HG02943 (cell line): ENCODE results near the gene VPS25.

Source experiments
- ATAC-seq: cut with Tn5 transposase; IDR thresholded peaks from one replicate; pipeline ENCODE4 v1.9.1; 2021; ENCODE audit warnings: mild to moderate bottlenecking, low read depth, moderate library complexity; ENCODE audit not compliant: unreplicated experiment

VPS25 gene

DNA sequence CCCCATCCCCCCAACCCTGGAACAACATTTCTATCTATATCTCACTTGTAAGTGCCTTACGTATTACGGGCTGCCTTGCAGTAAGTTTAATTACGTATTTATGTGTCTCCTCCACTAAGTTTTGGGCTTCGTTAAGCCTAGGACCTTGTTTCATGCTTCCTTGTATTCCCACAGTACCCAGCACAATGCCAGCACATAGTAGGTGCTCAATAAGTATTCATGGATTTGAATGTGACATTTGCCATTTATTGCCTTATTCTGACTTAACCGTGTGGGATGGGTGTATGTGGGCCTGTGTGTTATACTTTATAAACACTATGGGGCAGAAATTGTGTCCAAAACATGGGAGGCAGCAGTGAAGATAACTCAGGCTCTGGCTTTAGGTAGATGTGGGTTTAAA lies 19.3 kb downstream of the VPS25 start:
- no peak for ATAC-seq

GRCh38 chr17:42795061-42795460 lies 21.8 kb downstream of the VPS25 start:
- no peak for ATAC-seq

DNA sequence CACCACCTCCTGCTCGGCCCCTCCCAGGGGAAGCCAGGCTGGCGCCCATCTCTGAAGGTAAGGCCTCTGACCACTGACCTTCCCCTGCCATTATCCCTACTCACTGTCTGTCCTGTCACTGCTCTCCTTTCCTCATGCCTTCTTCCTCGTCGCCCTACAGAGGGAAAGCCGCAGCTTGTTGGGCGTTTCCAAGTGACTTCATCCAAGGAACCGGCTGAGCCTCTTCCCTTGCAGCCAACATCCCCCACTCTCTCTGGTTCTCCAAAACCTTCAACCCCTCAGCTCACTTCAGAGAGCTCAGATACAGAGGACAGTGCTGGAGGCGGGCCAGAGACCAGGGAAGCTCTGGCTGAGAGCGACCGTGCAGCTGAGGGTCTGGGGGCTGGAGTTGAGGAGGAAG lies 22.2 kb downstream of the VPS25 start:
- no peak for ATAC-seq

DNA sequence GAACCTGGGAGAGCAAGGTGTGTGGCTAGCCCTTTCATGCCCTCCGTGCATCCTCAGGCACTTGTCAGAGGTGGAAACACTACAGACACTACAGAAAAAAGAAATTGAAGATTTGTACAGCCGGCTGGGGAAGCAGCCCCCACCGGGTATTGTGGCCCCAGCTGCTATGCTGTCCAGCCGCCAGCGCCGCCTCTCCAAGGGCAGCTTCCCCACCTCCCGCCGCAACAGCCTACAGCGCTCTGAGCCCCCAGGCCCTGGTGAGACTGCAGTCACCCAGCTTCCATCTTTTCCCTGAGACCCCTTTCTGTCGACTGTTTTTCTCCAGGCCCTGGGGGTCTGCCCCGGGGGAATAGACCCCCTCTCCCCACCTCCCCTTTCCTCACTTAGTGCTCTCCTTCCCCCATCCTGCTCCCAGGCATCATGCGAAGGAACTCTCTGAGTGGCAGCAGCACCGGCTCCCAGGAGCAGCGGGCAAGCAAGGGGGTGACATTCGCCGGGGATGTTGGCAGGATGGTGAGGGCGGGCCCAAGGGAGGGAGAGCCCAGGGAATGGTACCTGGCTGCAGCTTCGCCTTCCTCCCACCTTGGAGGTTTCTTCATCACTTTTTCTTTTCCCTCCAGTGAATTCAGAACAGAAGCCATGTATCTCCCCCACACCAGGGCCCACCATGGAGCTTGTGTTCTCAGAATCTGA lies 23.0 kb downstream of the VPS25 start:
- ATAC-seq, result no peak

GRCh38 chr17:42797067-42798007 lies 24.1 kb downstream of the VPS25 start:
- no peak for ATAC-seq

- no peak for ATAC-seq
These were observed 24.7 kb downstream of the VPS25 start for GRCh38 chr17:42798011-42798382.

GRCh38 chr17:42798383-42799380 lies 25.4 kb downstream of the VPS25 start, which contains the start of the genes CNTD1 and COA3:
Gene CNTD1, plus strand, starts transcription at chr17:42798861. Its CDS starts 207 bp downstream, at chr17:42799068.
Gene COA3, minus strand, starts transcription at chr17:42798704. Its CDS starts 23 bp downstream, at chr17:42798681.
- no peak for ATAC-seq

GRCh38 chr17:42803074-42803883 lies 30.0 kb downstream of the VPS25 start:
- ATAC-seq, result no peak

GRCh38 chr17:42804918-42805367 lies 31.7 kb downstream of the VPS25 start:
- no peak for ATAC-seq

DNA sequence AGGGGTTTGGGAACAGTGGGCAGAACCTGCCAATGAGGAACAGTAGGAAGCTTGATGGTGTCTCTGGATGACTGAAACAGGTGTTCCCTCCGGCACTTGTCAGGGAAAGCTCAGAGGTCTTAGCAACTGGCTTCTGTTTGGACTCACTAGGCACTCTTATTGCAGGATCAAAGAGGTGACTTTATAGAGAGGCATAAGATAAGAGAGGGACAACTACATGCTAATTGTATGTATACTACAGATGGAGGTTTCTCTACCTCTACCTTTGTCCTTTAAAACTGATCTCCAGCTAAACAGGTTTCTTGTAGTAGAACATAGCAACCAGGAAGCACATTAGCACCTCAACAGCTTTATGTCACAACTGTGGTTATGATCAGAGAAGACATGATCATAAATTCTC lies 33.0 kb downstream of the VPS25 start:
- ATAC-seq, result no peak

DNA sequence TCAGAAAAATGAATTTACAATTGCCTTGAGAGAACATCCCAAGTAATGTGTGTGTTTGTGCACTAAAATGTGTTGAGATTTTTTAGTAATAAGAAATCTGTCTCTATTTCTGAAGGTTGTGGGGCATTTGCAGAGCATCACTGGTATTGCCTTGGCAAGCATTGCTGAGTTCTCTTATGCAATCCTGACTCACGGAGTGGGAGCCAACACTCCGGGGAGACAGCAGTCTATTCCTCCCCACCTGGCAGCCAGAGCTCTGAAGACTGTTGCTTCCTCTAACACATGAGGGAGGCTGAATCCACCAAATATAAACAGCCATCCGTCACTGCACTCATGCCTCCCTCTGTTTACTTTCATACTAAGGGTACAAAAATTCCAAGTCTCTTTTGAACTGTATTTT lies 36.0 kb downstream of the VPS25 start:
- no peak for ATAC-seq

DNA sequence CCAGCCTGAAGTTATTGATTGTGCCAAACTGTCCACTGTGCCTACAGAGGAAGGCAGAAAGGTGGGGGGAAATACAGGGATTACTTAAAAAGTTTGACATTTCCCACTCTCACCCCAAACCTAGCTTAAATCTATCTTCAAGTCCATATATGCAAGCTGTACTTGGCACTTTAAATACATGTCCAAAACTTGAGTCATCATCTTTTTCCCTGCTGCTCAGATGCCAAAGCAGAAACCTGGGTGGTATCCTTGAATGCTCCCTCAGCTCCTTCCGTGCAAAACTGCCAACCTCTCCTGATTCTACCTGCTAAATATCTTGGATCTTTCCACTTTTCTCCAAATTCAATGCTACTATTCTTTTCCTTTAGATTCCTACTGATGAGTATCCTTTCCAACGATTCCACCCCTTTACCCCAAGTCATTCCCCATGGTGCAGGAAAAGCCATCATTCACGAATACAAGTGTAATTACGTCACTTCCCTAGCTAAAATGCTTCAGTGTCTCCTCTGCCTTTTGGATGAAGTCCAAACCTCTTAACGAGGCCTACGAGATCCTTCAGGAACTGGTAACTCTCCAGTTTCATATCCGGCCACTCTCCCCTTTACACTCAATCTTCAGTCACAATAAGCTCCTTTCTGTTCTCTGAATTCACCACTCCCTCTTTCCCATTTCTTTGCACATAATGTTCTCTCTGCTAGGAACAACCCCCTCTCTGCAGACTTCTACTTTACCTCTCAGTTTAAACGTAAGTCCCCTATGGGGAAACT lies 41.6 kb downstream of the VPS25 start:
- ATAC-seq, result no peak

DNA sequence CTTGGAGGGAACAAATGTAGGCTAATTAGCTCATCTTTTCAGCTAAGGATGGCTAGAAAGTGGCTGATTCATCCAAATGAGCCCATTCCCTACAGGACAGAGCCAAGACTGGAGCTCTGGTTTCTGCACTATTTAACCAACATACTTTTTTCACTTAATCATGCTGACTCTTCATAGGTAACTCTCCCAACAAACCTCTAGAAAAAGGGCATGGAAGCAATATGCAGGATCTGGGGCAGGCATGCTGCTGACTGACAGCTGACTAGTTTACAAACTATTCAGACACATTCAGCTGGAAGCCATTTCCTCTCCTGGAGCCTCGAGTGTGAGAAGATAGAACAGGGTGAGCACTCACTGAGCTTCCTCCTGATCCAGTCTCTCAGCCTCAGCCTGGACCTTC lies 44.6 kb downstream of the VPS25 start:
- no peak for ATAC-seq

DNA sequence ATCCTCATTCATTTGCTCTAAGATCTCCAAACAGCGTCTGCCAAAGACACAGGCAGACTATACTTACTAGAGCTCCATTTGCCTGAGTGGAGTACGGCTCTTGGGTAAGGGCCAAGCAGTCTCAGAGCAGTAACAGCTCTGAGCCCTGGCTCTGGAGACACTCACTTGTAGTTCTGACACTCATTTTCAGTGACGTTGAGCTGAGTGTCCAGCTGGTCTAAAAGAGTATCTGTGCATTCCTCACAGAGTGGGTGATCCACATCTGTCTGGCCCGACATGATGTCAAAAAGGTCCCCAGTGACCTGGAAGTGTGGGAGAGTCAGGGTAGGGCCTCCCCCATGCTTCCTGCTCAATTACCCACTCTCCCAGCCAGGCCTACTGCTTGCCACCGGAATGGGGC lies 45.1 kb downstream of the VPS25 start:
- no peak for ATAC-seq

- no peak for ATAC-seq
These were observed 46.8 kb downstream of the VPS25 start for GRCh38 chr17:42819939-42820535.

GRCh38 chr17:42821176-42821575 lies 47.9 kb downstream of the VPS25 start:
- ATAC-seq, result no peak

GRCh38 chr17:42827472-42827871 lies 54.2 kb downstream of the VPS25 start:
- no peak for ATAC-seq
